GM21723 (cell line): ENCODE results near the gene CHST3.
A peak's percentile ranks its signal among the peaks of the same experiment; 100 is the strongest.
"Not testable (repeated sequence)": the region's sequence is repeated elsewhere in the genome, so short reads cannot be mapped to it uniquely, and the experiment has no call there.

Experiments
- ATAC-seq: cut with Tn5 transposase; IDR thresholded peaks from one replicate; pipeline ENCODE4 v1.9.1; 2021; ENCODE audit warnings: mild to moderate bottlenecking, moderate library complexity; ENCODE audit not compliant: unreplicated experiment

CHST3 gene

DNA sequence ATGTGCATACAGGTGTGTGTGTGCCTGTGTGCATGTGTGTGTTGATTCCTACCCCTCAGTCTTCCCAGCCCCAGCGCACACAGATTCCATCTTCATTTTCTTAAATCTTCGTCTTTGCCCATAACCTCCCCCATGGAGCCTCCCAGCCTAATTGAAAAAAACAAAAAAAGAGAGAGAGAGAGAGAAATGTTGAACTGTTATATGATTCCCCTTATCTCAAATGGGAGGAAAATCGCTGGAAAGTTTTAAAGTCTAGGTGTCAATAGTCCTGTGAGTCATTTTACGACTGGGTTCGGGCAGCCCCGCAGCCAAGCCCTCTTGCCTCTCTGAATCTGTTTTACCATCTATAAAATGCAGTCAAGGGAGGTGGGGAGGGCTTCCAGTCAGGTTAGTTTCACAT is 63.3 kb downstream of the CHST3 start:
- no peak for ATAC-seq

DNA sequence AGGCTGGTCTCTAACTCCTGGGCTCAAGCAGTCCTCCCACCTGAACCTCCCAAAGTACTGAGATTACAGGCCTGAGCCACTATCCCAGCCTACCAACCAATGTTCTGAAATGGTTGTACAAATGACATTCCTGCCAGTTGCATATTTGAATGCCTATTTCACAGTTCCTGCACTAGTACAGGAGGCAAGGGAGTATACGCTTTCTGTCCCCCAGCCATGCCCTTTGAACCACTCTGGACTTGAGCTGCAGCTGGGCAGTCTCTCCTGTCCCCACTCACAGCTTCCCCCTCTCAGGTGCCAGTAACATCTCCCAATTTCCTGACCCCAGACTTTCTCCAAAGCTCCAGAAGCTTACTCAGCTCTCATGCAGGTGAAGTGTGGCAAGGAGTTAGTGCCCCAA is 65.2 kb downstream of the CHST3 start:
- ATAC-seq = no peak

DNA sequence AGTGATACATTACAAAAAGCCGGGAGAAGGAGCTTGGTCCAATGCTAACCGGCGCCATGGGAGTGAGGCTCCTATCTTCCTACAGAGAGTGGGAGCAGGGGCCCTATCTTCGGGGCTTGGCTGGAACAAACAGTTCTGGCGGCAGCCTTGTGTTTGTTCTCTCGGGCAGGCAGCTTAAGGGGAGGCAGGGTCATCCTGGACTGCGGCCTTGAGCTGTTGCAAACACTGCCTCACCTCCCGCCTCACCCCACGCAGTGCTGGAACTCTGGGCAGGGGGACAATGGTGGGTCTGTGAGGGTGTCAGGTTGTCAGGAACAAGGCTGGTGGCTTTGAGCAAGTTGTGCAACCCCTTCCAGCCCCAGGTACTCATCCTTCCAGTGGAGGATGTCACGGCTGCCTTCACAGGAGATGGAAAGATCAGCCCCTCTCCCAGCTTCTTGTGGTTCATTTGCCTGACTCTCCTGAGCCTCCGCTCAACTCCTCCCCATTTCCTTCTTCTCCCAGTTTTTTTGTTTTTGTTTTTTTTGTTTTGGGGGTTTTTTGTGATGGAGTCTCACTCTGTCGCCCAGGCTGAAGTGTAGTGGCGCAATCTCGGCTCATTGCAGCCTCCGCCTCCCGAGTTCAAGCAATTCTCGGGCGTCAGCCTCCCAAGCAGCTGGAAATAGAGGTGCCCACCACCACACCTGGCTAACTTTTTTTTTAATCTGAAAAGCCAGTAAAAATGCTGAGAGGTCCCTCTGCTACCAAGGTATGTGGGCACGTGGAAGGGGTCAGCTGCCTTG is 66.8 kb downstream of the CHST3 start:
- no peak for ATAC-seq

DNA sequence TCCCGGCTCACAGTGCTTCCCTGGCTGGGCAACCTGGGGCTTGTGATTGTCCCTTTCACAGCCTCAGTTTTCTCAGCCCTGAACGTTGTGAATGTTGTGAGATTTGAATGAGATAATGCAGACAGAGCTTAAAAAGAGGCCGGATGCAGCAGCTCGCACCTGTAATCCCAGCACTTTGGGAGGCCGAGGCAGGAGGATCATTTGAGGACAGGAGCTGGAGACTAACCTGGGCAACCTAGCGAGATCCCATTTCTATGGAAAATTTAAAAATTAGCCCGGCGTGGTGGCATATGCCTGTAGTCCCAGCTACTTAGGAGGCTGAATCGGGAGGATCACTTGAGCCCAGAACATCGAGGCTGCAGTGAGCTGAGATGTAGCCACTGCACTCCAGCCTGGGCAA is 67.5 kb downstream of the CHST3 start:
- ATAC-seq = no peak

DNA sequence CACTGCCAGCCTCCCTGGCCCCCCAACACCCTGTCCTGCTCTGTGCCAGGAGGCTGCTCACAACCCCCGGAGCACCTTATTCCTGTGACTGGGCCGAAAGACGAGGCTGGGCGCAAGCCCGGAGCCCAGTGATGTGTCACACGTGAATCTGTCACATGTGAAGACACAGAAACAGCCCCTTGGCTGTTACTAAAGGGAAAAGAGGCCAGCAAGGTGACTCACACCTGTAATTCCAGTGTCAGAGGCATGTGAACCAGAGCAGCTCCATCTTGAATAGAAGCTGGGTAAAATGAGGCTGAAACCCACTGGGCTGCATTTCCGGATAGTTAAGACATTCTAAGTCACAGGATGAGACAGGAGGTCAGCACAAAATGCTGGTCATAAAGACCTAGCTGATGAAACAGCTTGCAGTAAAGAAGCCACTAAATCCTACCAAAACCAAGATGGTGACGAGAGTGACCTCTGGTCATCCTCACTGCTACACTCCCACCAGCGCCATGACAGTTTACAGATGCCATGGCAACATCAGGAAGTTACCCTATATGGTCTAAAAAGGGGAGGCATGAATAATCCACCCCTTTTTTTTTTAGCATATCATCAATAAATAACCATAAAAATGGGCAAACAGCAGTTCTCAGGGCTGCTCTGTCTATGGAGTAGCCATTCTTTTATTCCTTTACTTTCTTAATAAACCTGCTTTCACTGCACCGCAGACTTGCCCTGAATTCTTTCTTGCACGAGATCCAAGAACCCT is 68.4 kb downstream of the CHST3 start:
- ATAC-seq = not testable (repeated sequence)

DNA sequence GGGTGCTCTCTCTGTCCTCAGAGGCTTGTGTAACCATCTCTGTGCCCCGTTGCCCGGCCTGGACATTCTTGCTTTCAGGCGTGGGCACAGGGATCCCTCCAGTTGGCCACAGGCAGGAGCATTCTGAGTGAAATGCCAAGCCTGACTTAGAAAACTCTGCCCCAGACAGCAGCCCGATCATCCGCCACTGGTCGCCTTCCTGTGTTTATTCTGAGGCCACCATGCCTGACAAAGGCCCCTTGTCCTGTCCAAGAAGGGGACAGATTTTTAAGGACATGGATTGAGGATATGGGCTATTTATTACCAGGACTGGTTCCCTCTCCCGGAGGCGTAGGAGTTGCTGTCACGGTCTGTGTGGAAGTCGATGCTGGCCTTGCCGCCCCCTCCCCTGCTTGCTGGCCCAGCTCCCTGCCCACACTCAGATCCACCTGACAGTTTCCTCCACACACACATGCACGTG is 69.9 kb downstream of the CHST3 start:
- no peak for ATAC-seq

DNA sequence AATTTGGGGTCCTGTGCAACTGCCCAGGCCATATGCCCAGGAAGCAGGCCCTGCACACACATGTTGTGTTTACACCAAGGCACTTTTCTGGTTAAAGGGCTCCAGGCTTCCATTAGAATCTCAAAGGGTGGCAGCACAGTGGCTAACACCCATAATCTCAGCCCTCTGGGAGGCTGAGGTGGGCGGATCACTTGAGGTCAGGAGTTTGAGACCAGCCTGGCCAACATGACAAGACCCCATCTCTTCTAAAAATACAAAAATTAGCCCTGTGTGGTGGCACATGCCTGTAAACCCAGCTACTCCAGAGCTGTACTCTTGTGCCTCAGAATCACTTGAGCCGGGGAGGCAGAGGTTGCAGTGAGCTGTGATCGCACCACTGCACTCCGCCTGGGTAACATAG is 70.6 kb downstream of the CHST3 start:
- ATAC-seq = no peak

DNA sequence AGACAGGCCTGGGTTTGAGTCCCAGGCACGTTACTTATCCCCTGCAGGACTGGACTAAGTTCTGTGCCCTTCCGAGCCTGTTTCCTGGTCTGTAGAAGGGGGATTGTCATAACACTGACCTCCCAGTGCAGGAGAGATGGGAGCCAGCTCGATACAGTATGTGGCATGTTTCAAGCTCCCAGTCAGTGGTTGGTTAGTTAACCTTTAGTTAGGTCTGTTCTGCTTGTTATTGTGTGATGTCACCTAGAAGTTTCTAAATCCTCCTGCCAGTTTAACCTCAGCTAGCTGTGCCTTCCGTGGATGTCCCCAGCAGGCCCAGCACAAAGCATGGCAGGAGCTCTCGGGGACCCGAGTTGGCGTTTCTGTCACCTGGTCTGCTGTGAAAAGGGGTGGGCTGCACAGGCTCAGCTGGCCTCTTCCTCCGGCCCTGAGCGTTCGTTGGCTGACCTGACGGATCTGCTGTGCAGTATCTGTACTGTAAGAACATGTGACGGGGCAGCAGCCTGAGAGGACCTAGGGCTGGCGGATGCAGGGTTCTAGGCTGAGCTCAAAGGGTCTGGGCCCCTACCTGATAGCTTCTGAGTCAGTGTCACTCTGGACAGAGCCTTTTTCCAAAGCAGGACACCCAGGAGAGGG is 71.2 kb downstream of the CHST3 start:
- ATAC-seq = no peak

DNA sequence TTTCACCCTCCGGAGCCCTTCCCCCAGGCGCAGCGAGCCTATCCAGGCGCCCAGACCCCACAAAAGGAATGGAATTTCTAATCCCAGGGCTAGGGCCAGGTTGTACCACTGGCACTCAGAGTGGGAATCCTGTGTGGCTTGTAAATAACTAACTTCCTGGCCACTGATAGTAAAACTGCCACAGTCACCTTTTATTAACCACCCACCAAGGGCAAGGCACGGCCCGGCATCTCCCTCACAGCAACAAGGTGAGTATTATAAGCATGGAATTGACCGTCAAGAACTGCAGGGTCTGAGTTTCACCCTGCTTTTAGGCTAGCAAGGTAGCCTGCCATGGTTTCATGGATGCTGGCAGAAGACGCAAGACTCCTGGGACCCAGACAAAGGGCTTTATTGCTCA is 73.1 kb downstream of the CHST3 start:
- ATAC-seq = no peak

DNA sequence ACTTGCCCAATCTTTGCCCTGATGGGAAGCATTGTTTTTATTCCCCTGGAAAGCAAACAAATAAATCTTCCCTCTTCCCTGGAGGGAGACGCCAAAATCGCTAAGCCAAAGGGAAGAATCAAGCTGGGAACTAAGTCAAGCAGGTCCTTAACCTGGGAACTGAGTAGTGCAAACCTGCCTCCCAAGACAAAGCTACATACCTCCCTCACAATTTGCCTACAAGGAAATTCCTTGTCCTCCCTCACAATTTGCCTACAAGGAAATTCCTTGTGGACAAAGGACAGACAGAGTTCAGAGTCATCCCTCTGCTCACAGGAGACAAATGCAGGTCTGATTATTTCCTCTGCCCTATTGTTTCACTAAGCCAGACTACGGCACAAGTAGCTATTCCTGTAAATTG is 73.6 kb downstream of the CHST3 start:
- no peak for ATAC-seq

DNA sequence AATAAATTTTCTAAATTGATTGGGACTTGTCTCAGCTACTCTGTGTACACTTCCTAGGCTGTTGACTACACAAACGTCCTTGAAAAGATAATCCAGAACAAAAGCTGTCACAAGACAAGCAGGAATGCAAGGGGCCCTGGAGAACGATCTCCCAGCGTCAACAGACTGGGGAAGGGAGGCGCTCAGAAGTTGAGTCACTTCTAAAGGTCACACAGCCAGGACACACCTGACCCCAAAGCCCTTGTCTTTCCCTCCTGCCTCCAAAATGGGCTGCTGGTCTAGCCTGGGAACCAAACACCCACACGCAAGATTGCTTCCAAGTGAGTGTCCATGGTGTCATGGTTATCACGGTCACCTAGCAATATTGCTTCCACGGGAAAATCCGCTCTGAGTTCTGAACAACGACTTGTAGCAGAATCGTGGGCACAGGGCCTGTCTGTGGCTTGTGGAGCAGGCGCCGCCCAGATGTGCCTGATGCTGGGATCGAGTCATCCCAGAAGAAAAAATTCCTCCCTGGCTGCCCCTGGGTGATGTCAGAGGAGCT is 74.3 kb downstream of the CHST3 start:
- ATAC-seq = no peak

DNA sequence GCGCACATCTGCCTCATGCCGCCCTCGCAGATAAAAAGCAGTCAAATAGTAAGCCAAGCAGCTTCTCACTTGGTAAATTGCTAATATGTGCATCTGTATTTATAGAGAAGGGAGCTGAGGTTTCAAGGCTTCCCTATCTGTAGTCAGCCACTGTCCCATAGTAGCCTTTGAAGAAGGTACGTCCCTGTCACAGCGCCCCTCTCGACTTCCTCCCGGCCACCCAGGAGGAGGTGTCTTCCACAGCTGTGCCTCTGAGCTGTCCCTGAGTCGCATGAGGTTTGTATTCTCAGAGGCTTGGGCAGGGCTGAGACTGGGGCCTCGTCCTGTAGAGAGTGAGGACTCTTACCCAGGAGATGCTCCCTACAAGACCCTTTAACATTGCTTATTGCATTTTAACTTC is 75.2 kb downstream of the CHST3 start:
- no peak for ATAC-seq

DNA sequence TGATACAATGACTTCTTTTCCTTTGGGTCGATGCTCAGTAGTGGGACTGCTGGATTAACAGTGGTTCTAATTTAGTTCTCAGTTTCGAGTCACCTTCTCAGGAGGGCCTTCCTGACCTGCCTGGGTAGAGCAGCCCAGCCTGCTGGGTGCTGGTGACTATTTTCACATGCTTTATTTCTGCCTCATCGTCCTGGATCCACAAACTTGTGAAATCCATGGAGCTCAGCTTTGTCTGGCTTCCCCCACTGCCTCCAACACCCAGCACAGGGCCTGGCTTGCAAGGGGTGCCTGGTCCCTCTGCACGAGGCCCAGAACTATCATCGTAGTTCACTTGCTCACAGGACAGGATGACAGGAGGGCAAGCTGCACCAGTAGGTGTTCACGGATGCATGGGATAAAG is 77.3 kb downstream of the CHST3 start:
- ATAC-seq = no peak

DNA sequence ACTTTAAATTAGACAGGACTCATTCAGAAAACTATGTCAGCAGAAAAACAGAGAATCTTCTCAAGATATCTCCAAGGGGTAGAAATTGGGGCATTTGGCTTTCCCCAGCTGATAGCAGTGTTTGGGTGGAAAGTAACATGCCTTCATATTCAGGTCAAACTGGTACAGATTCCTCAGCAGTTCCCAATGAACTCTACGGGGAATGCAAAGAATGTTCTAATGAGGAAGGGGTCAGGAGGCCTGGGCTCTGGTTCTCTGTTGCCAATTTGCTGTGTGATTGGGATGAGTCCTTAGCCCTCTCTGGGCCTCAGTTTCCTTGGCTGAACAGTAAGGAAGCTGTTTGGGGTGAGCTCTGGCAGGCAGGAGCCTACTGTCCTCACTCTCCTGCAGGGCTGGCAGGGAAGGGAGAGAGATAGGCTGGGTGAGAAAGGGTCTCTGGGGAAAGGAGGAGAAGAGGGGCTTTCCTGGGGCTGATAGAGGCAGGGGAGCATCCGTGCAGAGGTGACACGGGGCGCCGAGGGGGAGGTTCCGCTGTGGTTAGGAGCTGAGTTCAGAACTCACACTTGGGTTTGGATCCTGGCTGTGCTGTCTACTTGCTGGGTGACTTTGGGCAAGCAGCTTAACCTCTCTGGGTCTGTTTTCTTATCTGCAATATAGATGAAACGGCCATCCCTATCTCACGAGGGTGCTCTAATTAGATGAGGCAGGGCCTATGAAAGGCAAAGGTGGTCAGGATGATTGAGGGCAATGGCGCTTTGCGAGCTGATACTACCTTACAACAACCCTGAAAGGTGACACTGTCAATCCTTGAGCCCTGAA is 79.0 kb downstream of the CHST3 start:
- ATAC-seq = no peak

DNA sequence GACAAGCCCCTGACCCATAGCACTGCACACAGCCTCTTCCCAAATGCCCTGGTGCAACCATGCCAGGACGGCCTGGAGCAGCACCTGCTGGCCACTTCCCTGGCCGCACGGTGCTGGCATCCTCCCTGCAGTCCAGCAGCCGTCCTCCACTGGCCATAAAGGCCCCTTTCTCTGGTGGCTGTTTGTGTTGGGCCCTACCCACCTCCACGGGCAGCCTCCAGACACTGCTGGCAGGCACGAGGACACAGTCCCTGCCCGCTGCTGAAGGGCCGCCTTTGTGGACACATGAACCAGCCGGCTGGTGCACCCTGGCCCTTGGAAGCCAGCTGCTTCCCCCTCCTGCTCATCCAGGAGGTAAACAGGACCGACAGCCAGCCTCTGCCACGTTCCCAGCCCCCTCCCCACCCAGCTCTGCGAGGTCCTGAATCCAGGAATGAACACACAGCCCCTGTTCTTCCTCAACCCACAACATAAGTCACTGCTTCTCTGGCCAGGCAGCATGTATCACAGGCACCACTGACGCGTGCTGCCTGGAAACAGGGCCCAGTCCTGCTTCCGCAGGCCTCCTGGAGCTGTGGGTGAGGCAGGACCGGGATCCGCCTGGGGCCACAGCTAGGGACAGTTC is 80.3 kb downstream of the CHST3 start:
- no peak for ATAC-seq

DNA sequence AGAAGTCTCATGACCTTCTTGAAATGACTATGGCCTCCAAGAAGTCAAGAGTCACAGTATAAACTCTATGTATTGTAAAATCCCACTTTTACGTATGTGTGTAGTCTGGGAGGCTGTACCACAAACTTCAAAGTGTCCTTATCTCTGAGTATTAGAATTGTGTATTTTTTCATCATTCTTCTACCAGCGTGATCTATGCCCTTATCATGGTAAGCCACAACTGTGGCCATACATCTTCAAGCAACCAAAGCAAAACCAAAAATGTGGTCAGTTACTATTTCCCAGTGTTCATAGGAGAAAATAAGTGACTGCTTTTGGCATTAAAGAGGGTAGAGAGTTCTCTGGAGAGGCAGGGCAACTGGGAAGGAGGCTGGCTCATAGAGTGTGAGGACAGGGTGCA is 81.4 kb downstream of the CHST3 start:
- no peak for ATAC-seq

DNA sequence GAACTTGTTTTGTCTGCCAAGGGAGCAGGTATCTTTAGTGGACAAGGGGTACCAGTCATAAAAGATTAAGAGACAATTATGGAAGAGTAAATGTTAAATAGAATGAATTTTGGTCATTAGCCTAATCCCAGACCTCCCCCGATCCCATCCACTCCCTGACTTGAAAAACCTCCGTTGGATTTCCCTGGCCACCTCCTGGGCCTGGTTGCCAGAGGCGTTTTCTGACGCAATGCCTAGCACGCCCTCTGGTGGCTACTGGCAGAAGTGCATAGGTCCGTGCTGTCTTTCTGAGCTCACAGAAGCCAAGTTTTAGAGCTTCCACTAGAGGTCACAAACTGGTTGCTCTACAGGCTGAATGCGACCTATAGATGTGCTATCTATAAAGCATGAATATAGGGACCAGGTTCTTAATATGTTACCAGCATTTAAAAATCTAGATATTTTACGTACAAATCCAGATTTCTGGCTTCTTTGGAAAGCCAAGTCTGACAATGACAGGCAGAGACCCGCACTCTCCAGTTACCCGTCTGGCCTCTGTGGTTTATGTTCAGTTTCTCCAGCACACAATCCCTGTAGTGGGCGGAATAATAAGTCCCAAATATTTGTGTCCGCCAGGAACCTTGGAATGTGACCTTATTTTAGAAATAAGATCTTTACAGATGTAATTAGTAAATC is 84.4 kb downstream of the CHST3 start:
- ATAC-seq = peak; percentile 78

DNA sequence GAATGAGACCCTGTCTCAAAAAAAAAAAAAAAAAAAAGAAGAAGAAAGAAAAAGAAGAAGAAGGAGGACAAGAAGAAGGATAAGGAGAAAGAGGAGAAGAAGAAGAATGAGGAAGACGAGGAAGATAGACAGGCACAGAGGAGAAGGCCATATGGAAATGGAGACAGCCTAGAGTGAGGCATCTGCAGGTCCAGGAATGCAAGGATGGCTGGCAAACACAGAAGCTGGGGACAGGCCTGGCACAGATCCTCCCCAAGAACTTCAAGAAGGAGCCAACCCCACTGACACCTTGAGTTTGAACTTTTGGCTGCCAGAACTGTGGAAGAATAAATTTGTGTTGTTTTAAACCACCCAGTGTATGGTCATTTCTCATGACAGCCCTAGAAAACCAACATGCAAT is 85.3 kb downstream of the CHST3 start:
- no peak for ATAC-seq

DNA sequence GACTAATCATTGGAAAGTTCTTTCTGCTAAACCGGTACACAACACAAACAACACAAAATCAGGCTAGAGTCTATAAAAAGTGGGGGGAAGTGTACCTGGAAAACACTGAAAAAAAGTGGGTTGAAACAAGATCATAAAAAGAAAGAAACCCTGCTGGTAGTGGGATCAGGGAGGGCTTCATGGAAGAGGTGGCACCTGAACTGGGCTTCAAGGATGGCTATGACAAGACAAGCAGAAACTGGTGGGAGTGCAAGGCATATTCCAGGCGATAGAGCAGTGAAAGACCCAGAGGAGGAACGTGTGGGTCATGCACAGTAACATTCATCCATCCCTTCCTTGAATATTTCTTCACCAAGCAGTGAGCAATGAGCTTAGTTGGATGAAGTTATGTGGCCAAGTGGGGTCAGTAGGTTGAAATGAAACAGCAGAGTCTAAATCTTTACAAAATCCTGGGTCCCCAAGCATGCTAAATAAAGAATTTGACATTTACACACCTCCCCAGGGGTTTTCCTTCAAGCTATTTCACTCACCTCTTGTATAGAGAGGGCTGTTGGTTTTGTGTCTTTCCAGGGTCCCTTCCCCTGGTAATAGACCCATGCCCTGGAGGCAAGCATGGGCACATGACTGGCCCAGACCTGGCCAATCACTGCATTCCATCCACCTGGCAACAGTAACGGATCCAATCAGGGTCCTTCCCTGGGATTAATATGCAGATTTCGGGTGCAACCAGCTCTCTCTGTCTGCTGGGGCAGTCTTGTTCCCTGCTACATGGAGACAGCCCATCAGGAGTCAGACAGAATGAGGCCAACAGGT is 86.0 kb downstream of the CHST3 start:
- ATAC-seq = no peak
